PFSK-1 (cell line): ENCODE results near the gene IPCEF1.

Source experiments
- FOXP2 ChIP-seq: optimal IDR thresholded peaks from 2 replicates; pipeline ENCODE3; 2011; ENCODE audit warnings: borderline replicate concordance, control low read depth, inconsistent platforms; ENCODE audit not compliant: insufficient read depth; ENCODE audit errors: extremely low read length, extremely low read depth
- POLR2AphosphoS5 ChIP-seq: IDR thresholded peaks from 2 replicates; pipeline ENCODE4 v1.6.1; 2012; ENCODE audit warnings: low read depth, mild to moderate bottlenecking, control low read depth, low read length, moderate library complexity
- REST ChIP-seq, 2 experiments: IDR thresholded peaks; 2 replicates each; pipeline versions ENCODE4 v1.6.1 to v1.8.0; 2011 to 2012; ENCODE audit warnings: low read depth in 2 of 2, low read length in 2 of 2, control low read depth in 1 of 2, inconsistent platforms in 1 of 2, mild to moderate bottlenecking in 1 of 2, moderate library complexity in 1 of 2; ENCODE audit not compliant: insufficient read depth in 1 of 2
- SIN3A ChIP-seq: IDR thresholded peaks from 2 replicates; pipeline ENCODE4 v1.6.1; 2012; ENCODE audit warnings: mild to moderate bottlenecking, low read length, moderate library complexity, borderline replicate concordance; ENCODE audit not compliant: insufficient read depth
- TAF1 ChIP-seq: IDR thresholded peaks from 2 replicates; pipeline ENCODE4 v1.6.1; 2012; ENCODE audit warnings: low read length, control low read depth, borderline replicate concordance; ENCODE audit not compliant: insufficient read depth

- TF ChIP-seq POLR2AphosphoS5, result no peak
- no peak for TF ChIP-seq TAF1
- no peak for TF ChIP-seq SIN3A
- TF ChIP-seq REST (IDR thresholded peaks at IDR 0.05; ENCODE audit: insufficient read depth in 1 of 2, low read depth in 2 of 2, low read length in 2 of 2), result no peak
- TF ChIP-seq FOXP2, result no peak
Observed at GRCh38 chr6:154247119-154247861, 109.3 kb downstream of the IPCEF1 start.
